OCI-LY1 (cell line): ENCODE data around the gene EFHD2.
"Not testable (repeated sequence)": the region's sequence is repeated elsewhere in the genome, so short reads cannot be mapped to it uniquely, and the experiment has no call there.

Experiments
- H2AFZ ChIP-seq: fragments of 200-600 bp; sonication (generic), shearing (Covaris generic); 2 replicates; pipeline ENCODE4 v1.6.0; 2014; ENCODE audit warnings: antibody characterized with exemption, mild to moderate bottlenecking, low read length
- H3F3A ChIP-seq: fragments of 200-600 bp; sonication (generic), shearing (Covaris generic); 2 replicates; pipeline ENCODE4 v1.6.0; 2014; ENCODE audit warnings: mild to moderate bottlenecking, antibody characterized with exemption, low read length, moderate library complexity; ENCODE audit not compliant: insufficient read depth
- H3K27ac ChIP-seq: fragments of 200-600 bp; sonication (generic); 2 replicates; pipeline ENCODE4 v1.5.1; 2014; ENCODE audit warnings: low read length, mixed run types, mild to moderate bottlenecking, low read depth; ENCODE audit not compliant: poor library complexity, severe bottlenecking
- H3K27me3 ChIP-seq: fragments of 200-600 bp; sonication (generic); 2 replicates; pipeline ENCODE4 v1.6.0; 2014; ENCODE audit warnings: antibody characterized with exemption, mild to moderate bottlenecking, low read length, moderate library complexity; ENCODE audit not compliant: insufficient read depth
- H3K36me3 ChIP-seq: fragments of 200-600 bp; sonication (generic); 2 replicates; pipeline ENCODE4 v1.6.1; 2014; ENCODE audit warnings: mild to moderate bottlenecking, antibody characterized with exemption, low read length, moderate library complexity, mixed read lengths; ENCODE audit not compliant: insufficient read depth
- H3K4me1 ChIP-seq: fragments of 200-600 bp; sonication (generic); 2 replicates; pipeline ENCODE4 v1.5.1; 2014; ENCODE audit warnings: mild to moderate bottlenecking, low read length, moderate library complexity; ENCODE audit not compliant: insufficient read depth, severe bottlenecking
- H3K4me2 ChIP-seq: fragments of 200-600 bp; sonication (generic), shearing (Covaris generic); 2 replicates; pipeline ENCODE4 v1.6.1; 2014; ENCODE audit warnings: low read length
- H3K4me3 ChIP-seq: fragments of 200-600 bp; sonication (generic); 2 replicates; pipeline ENCODE4 v1.5.1; 2014; ENCODE audit warnings: low read length, low read depth, mild to moderate bottlenecking, mixed read lengths; ENCODE audit not compliant: poor library complexity, severe bottlenecking
- H3K79me2 ChIP-seq: fragments of 200-600 bp; shearing (Covaris generic); 2 replicates; pipeline ENCODE4 v1.6.1; 2016; ENCODE audit warnings: mixed run types, low read length, mixed read lengths; ENCODE audit not compliant: insufficient read depth
- H3K9ac ChIP-seq: fragments of 200-600 bp; sonication (generic), shearing (Covaris generic); 2 replicates; pipeline ENCODE4 v1.6.1; 2014; ENCODE audit warnings: mild to moderate bottlenecking, low read length, mixed read lengths
- H3K9me2 ChIP-seq: fragments of 200-600 bp; sonication (generic), shearing (Covaris generic); 2 replicates; pipeline ENCODE4 v1.6.1; 2014; ENCODE audit warnings: low read depth, mild to moderate bottlenecking, low read length, mixed read lengths
- H3K9me3 ChIP-seq: fragments of 200-600 bp; shearing (Covaris generic); 2 replicates; pipeline ENCODE4 v1.6.1; 2014; ENCODE audit warnings: low read length, mixed read lengths
- H4K20me1 ChIP-seq: fragments of 200-600 bp; sonication (generic), shearing (Covaris generic); 2 replicates; pipeline ENCODE4 v1.6.0; 2016; ENCODE audit warnings: mild to moderate bottlenecking, low read length; ENCODE audit not compliant: insufficient read depth
- EZH2 ChIP-seq: fragments of 200-600 bp; sonication (generic), shearing (Covaris generic); IDR thresholded peaks from 2 replicates; pipeline ENCODE4 v1.8.0; 2017; ENCODE audit warnings: borderline replicate concordance, mixed run types, mild to moderate bottlenecking, antibody characterized with exemption, low read length, moderate library complexity, mixed read lengths
- TF ChIP-seq, protein P1 (sequence below): fragments of 200-600 bp; sonication (generic), shearing (Covaris generic); IDR thresholded peaks from 2 replicates; pipeline ENCODE4 v1.5.1; 2017; ENCODE audit warnings: mild to moderate bottlenecking, antibody characterized with exemption, low read length, moderate library complexity, mixed read lengths

EFHD2 gene

DNA sequence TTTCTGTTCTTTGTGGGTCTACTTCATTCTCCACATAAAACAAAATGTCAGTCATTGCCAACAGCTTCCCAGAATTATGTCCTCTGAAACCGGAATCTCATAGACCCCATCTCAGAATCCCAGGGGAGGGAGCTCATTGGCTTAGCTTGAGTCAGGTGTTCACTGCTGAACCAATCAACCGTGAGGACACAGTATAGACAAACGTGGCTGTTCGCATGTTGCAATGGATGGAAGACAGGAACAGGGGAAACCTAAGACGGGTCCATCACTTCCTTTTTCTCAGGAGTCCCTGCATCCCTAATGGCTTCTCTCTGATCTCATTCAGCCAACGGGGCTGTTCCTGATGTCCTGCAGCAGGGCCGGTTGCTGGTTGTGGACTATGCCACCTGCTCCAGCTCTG, 56.0 kb downstream of the EFHD2 start:
- H3K9me3 ChIP-seq: no peaks in the 10 kb centered on the region
- H3K9ac ChIP-seq: no peak overlapping the region
- no peaks in the 10 kb centered on the region for H3F3A ChIP-seq
- no peak overlapping the region for H3K4me2 ChIP-seq
- TF ChIP-seq, protein P1, sequence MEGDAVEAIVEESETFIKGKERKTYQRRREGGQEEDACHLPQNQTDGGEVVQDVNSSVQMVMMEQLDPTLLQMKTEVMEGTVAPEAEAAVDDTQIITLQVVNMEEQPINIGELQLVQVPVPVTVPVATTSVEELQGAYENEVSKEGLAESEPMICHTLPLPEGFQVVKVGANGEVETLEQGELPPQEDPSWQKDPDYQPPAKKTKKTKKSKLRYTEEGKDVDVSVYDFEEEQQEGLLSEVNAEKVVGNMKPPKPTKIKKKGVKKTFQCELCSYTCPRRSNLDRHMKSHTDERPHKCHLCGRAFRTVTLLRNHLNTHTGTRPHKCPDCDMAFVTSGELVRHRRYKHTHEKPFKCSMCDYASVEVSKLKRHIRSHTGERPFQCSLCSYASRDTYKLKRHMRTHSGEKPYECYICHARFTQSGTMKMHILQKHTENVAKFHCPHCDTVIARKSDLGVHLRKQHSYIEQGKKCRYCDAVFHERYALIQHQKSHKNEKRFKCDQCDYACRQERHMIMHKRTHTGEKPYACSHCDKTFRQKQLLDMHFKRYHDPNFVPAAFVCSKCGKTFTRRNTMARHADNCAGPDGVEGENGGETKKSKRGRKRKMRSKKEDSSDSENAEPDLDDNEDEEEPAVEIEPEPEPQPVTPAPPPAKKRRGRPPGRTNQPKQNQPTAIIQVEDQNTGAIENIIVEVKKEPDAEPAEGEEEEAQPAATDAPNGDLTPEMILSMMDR: no peak
- TF ChIP-seq EZH2: no peak
- no peaks in the 10 kb centered on the region for H3K27me3 ChIP-seq
- H3K9me2 ChIP-seq: no peaks in the 10 kb centered on the region
- no peak overlapping the region for H3K27ac ChIP-seq
- H3K79me2 ChIP-seq: no peaks in the 10 kb centered on the region
- H4K20me1 ChIP-seq: no peaks in the 10 kb centered on the region
- H3K4me1 ChIP-seq: no peaks in the 10 kb centered on the region
- no peaks in the 10 kb centered on the region for H3K36me3 ChIP-seq
- no peak overlapping the region for H2AFZ ChIP-seq
- H3K4me3 ChIP-seq: no peak overlapping the region

DNA sequence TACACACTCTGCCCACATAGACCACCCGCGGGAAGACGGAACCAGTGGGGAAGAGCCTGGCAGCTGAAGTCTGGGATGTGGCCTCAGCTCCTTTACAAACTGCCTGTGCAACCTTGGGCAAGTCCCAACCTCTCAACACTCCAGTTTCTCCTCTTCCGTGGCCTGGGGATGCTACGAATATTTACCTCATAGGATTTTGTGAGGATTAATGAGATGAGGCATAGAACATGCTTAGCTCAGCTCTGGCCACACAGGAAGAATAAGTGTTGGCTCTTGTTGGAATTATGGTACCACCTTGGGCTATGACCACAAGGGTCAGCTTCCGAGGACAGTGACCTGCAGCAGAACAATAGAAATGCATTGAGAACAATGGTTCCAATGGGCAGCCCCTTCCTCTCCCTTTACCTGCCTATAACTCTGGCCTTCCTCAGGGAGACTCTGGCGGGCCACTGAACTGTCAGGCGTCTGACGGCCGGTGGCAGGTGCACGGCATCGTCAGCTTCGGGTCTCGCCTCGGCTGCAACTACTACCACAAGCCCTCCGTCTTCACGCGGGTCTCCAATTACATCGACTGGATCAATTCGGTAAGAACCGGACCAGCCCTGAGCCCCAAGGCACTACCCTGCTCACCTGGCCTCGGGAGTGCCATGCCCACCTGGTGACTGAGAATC, 57.4 kb downstream of the EFHD2 start:
- H3K27me3 ChIP-seq, H3K9me2 ChIP-seq, H3K9ac ChIP-seq, H4K20me1 ChIP-seq, H3K4me3 ChIP-seq, H2AFZ ChIP-seq, H3K36me3 ChIP-seq, H3F3A ChIP-seq, H3K9me3 ChIP-seq, H3K4me1 ChIP-seq, H3K27ac ChIP-seq, H3K4me2 ChIP-seq, H3K79me2 ChIP-seq: not testable (repeated sequence)

DNA sequence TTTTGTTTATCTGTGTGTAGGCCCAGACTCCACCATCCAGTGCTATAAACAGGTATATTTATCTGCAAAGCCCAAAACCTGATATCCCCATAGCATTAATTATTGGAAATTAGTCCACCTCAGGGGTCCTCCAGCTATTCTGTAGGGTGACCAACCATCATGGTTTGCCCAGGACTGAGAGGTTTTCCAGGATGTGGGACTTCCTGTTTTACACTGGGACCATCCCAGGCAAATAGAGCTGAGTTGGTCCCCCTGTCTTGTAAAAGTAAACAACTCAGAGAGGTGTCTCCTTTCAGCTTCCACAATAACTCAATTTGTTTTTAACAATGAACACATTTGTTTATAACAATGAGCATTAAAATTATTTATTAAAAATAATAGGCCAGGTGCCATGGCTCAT, 58.5 kb downstream of the EFHD2 start:
- H3K79me2 ChIP-seq: no peaks in the 10 kb centered on the region
- no peak overlapping the region for H3K9ac ChIP-seq
- no peak overlapping the region for H3K27ac ChIP-seq
- H2AFZ ChIP-seq: no peak overlapping the region
- H3K4me3 ChIP-seq: no peak overlapping the region
- H3K36me3 ChIP-seq: no peaks in the 10 kb centered on the region
- TF ChIP-seq, protein P1: no peak
- no peak for TF ChIP-seq EZH2
- no peaks in the 10 kb centered on the region for H3K9me2 ChIP-seq
- no peaks in the 10 kb centered on the region for H3F3A ChIP-seq
- H4K20me1 ChIP-seq: no peaks in the 10 kb centered on the region
- no peaks in the 10 kb centered on the region for H3K27me3 ChIP-seq
- H3K9me3 ChIP-seq: no peaks in the 10 kb centered on the region
- H3K4me1 ChIP-seq: no peaks in the 10 kb centered on the region
- no peak overlapping the region for H3K4me2 ChIP-seq

DNA sequence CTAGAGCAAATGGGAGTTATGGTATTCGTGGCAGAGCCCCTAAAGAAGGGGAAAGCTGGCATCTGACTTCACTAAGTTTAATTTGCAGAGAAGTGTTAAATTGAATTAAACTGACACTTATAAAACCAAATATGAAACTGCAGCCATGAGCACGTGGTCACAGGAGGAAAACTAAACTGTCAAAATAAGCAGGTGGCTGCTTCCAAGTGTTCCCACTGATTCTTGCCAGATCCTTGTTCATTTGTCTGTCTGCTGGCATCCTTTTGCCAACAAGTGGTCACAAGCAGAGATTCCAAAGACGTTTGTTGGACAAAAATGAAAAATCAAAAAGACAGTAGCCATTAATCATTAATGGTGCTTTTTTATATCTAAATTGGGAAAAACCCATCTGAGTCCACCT, 59.7 kb downstream of the EFHD2 start:
- Histone ChIP-seq H3K9me2 (no peaks in the 10 kb centered on the region), H3K9ac (no peak overlapping the region), H3K4me2 (no peak overlapping the region), H2AFZ (no peak overlapping the region), H3K4me1 (no peaks in the 10 kb centered on the region), H3K27ac (no peak overlapping the region), H3K36me3 (no peaks in the 10 kb centered on the region), H3K27me3 (no peaks in the 10 kb centered on the region), H3K9me3 (no peaks in the 10 kb centered on the region), H3F3A (no peaks in the 10 kb centered on the region), H3K4me3 (no peak overlapping the region), H4K20me1 (no peaks in the 10 kb centered on the region), H3K79me2 (no peaks in the 10 kb centered on the region)
- TF ChIP-seq, protein P1: no peak
- no peak for TF ChIP-seq EZH2

DNA sequence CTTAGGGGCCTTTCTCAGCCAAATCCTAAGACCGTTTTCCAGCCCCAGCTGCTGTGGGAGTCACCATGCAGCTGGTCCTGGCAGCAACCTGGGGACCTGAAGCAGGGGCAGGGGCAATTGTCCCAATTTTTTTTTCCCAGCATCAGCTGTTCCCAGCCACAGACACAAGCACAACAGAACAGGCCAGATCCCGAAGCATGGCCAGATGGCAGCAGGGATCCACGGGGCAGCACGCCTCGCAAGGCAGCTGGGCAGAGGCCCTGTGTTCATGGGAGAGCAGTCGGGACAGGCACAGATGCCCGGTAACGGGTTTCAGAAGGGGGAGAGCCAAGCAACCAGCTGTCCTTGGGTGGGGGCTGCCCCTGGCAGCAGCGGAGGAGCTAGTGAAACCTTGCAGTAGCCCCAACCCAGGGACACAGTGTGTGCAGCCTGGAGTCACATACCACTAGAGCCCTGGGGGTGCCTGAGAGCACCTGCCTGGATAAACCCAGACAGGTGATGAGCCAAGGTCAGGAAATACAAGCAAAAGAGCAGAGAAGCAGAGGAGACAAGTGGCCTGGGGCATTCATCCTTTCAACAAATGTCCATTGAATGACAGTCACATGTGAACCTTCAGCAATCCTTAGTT, 60.2 kb downstream of the EFHD2 start:
- not testable (repeated sequence) for H3K79me2 ChIP-seq, H3K36me3 ChIP-seq, H2AFZ ChIP-seq, H3K4me3 ChIP-seq, H3K4me2 ChIP-seq, H3K27me3 ChIP-seq, H3K4me1 ChIP-seq, H3K9me3 ChIP-seq, H3K9me2 ChIP-seq, H3K27ac ChIP-seq, H4K20me1 ChIP-seq, H3F3A ChIP-seq, H3K9ac ChIP-seq
